ENCODE data around the gene GALNTL6. TPM values are rescaled to one million over a fixed set of nuclear protein-coding genes. Genes with fewer than 3 reads are reported as not detected.

GALNTL6 gene
- total RNA-seq, 1 experiment from 2014 or later: not detected

DNA sequence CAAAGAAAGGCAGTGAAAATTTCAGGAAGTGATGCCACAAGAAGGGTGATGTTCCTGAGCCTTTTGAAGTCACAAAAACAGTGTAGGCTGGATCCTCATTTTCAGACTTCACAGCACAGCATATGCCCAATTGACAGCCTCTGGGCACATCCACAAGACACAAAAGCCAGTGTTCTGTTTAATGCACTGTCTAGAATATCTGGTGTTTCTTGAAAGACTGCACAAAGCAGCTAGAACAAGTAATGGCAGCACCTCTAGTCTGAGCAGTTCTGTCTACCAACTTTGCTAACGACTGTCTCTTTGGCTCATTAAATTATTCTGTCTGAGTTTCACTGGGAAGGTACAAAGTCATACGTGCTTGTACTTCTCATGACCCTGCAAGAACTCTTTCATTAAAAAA lies 938.3 kb downstream of the GALNTL6 start:
- no peaks in the 10 kb centered on the region for H3K36me3 Mint-ChIP-seq (ENCODE audit: insufficient read depth, unreplicated experiment)
- H3K9me3 Mint-ChIP-seq (ENCODE audit: unreplicated experiment): no peaks in the 10 kb centered on the region
- intact Hi-C loops (cut with micrococcal nuclease): no loop called here
- BruUV-seq (replicated peaks): no TSS peak
- peaks cover 71% of the 10 kb centered on the region for H3K27me3 Mint-ChIP-seq (ENCODE audit: insufficient read depth, unreplicated experiment)
- TF ChIP-seq, protein P1, sequence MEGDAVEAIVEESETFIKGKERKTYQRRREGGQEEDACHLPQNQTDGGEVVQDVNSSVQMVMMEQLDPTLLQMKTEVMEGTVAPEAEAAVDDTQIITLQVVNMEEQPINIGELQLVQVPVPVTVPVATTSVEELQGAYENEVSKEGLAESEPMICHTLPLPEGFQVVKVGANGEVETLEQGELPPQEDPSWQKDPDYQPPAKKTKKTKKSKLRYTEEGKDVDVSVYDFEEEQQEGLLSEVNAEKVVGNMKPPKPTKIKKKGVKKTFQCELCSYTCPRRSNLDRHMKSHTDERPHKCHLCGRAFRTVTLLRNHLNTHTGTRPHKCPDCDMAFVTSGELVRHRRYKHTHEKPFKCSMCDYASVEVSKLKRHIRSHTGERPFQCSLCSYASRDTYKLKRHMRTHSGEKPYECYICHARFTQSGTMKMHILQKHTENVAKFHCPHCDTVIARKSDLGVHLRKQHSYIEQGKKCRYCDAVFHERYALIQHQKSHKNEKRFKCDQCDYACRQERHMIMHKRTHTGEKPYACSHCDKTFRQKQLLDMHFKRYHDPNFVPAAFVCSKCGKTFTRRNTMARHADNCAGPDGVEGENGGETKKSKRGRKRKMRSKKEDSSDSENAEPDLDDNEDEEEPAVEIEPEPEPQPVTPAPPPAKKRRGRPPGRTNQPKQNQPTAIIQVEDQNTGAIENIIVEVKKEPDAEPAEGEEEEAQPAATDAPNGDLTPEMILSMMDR (IDR thresholded peaks at IDR 0.05; ENCODE audit: unreplicated experiment): no peak
- no peaks in the 10 kb centered on the region for H3K4me1 Mint-ChIP-seq (ENCODE audit: insufficient read depth, unreplicated experiment)
- no peak for DNase-seq (ENCODE audit: unreplicated experiment)
- no peak overlapping the region for H3K4me3 Mint-ChIP-seq (ENCODE audit: unreplicated experiment)
- CTCF ChIA-PET: no interaction called here
- H3K27ac Mint-ChIP-seq (ENCODE audit: low read depth, unreplicated experiment): no peak overlapping the region
- POLR2A ChIA-PET: no interaction called here

DNA sequence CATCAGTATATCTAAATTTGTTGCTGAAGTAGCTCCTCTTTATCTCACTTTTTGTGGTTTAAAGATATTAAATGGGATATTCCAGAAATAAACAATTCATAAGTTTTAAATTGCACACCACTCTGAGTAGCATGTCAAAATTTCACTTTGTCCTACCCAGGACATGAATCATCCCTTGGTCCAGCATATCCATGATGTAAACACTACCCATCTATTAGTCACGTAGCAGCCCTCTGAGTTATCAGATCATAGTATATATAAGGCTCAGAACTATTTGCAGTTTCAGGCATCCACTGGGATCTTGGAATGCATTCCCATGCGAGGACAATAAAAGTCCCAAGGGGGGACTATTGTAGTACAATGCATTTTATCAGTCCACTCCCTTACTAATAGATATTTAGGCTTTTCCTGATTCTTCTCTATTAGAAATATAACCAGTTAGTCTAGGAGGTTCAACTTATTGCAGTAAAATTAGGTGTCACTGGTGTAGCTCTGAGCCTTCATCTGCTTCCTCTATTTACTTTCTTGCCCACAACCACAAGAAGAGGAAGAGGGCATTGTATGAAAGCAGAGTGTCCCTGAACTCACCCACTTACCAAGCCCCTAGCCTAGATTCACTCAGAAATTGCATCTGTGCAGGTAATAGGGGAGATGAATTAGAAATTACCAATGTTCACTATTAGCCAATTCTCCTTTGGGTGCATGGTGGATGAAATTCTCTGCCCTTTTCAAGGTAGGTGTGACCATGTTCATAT lies 945.6 kb downstream of the GALNTL6 start:
- intact Hi-C loops (cut with micrococcal nuclease): no loop called here
- no TSS peak for BruUV-seq (replicated peaks)
- TF ChIP-seq, protein P1 (IDR thresholded peaks at IDR 0.05; ENCODE audit: unreplicated experiment): no peak
- ChIA-PET CTCF (interaction anchor here (0.6 kb wide), 1 partner anchor 592 kb away, joined by 3 read pairs; no protein-coding TSS in a partner anchor), POLR2A (interaction anchor here (0.6 to 1.3 kb wide), 3 partner anchors 10 to 941 kb away, joined by 3 to 4 read pairs (median 3); no protein-coding TSS in a partner anchor)
- Mint-ChIP-seq H3K36me3 (ENCODE audit: insufficient read depth, unreplicated experiment) (no peaks in the 10 kb centered on the region), H3K27me3 (ENCODE audit: insufficient read depth, unreplicated experiment) (peaks cover 35% of the 10 kb centered on the region), H3K4me3 (ENCODE audit: unreplicated experiment) (no peak overlapping the region), H3K4me1 (ENCODE audit: insufficient read depth, unreplicated experiment) (no peaks in the 10 kb centered on the region), H3K27ac (ENCODE audit: low read depth, unreplicated experiment) (no peak overlapping the region), H3K9me3 (ENCODE audit: unreplicated experiment) (no peaks in the 10 kb centered on the region)
- DNase-seq (ENCODE audit: unreplicated experiment): peak; percentile 40

DNA sequence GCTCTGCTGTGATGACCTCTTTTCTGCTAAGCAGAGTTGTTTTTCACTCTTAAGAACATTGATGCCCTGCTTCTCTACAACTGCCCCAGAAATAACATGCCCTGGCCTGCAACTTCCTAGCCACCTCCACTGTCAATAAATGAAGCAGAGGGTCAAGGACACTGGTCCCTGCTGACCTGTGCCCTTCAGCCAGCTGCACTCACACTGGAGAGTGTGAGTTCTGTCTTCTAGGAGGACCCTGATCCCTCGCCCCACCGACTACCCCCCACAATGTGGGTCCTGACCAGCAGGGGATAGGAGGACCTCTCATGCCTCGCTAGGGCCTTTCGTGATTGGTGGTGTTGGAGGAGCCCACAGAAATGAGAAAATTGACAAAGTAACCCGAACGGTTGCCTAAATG lies 947.3 kb downstream of the GALNTL6 start:
- Mint-ChIP-seq H3K27ac (ENCODE audit: low read depth, unreplicated experiment) (no peak overlapping the region), H3K4me1 (ENCODE audit: insufficient read depth, unreplicated experiment) (no peaks in the 10 kb centered on the region), H3K4me3 (ENCODE audit: unreplicated experiment) (no peak overlapping the region), H3K36me3 (ENCODE audit: insufficient read depth, unreplicated experiment) (no peaks in the 10 kb centered on the region), H3K9me3 (ENCODE audit: unreplicated experiment) (no peaks in the 10 kb centered on the region), H3K27me3 (ENCODE audit: insufficient read depth, unreplicated experiment) (peaks cover 38% of the 10 kb centered on the region)
- DNase-seq (ENCODE audit: unreplicated experiment): no peak
- ChIA-PET CTCF (no interaction called here), POLR2A (no interaction called here)
- BruUV-seq (replicated peaks): no TSS peak
- TF ChIP-seq, protein P1 (IDR thresholded peaks at IDR 0.05; ENCODE audit: unreplicated experiment): no peak
- intact Hi-C loops (cut with micrococcal nuclease): no loop called here

DNA sequence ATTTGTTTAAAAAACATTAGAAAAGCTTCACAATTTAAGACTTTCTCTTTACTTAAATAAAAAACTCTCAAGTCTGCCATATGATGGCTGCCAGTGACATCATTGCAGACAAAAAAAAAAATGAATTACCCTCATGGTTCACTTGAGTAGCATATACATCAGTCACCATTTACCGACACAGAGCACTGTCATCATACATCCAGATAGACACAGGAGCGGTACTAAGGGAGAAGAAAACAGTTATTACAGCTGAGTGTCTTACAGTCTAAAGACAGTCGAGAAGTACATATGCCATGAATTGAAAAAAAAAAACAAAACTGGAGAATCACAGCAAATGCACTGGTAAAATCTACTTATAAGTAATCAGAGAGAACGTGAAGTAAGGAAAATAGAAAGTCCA lies 949.7 kb downstream of the GALNTL6 start:
- H3K36me3 Mint-ChIP-seq (ENCODE audit: insufficient read depth, unreplicated experiment): no peaks in the 10 kb centered on the region
- no peak overlapping the region for H3K4me3 Mint-ChIP-seq (ENCODE audit: unreplicated experiment)
- CTCF ChIA-PET: no interaction called here
- TF ChIP-seq, protein P1 (IDR thresholded peaks at IDR 0.05; ENCODE audit: unreplicated experiment): no peak
- no peaks in the 10 kb centered on the region for H3K9me3 Mint-ChIP-seq (ENCODE audit: unreplicated experiment)
- POLR2A ChIA-PET: no interaction called here
- no peak overlapping the region for H3K27ac Mint-ChIP-seq (ENCODE audit: low read depth, unreplicated experiment)
- BruUV-seq (replicated peaks): no TSS peak
- H3K27me3 Mint-ChIP-seq (ENCODE audit: insufficient read depth, unreplicated experiment): peaks cover 51% of the 10 kb centered on the region
- intact Hi-C loops (cut with micrococcal nuclease): no loop called here
- no peak for DNase-seq (ENCODE audit: unreplicated experiment)
- no peaks in the 10 kb centered on the region for H3K4me1 Mint-ChIP-seq (ENCODE audit: insufficient read depth, unreplicated experiment)
